GM23338 (cell line): ENCODE data around the gene COPZ1.

Experiments used
- CTCF ChIP-seq, 2 experiments: fragments of 200-600 bp in 1 of 2; sonication (generic) in 1 of 2; conservative IDR thresholded peaks; 2 replicates each; pipeline versions ENCODE4 v1.5.1 to v1.6.1; 2016 to 2017; ENCODE audit warnings: antibody characterized with exemption in 2 of 2, low read depth in 2 of 2, mild to moderate bottlenecking in 2 of 2, moderate library complexity in 1 of 2
- ETS1 ChIP-seq: IDR thresholded peaks from 2 replicates; pipeline ENCODE4 v1.6.1; 2016; ENCODE audit warnings: antibody characterized with exemption
- EZH2 ChIP-seq: fragments of 200-600 bp; sonication (generic); IDR thresholded peaks from one replicate; pipeline ENCODE4 v1.8.0; 2017; ENCODE audit warnings: antibody characterized with exemption, mild to moderate bottlenecking, low read depth; ENCODE audit not compliant: unreplicated experiment
- EZH2phosphoT487 ChIP-seq: fragments of 200-600 bp; sonication (generic); IDR thresholded peaks from one replicate; pipeline ENCODE4 v1.8.1; 2018; ENCODE audit warnings: antibody characterized with exemption; ENCODE audit not compliant: unreplicated experiment
- JUNB ChIP-seq: IDR thresholded peaks from one replicate; pipeline ENCODE4 v1.6.1; 2016; ENCODE audit warnings: antibody characterized with exemption; ENCODE audit not compliant: unreplicated experiment
- POLR2AphosphoS5 ChIP-seq: IDR thresholded peaks from 2 replicates; pipeline ENCODE4 v1.6.1; 2016; ENCODE audit warnings: antibody characterized with exemption, low read depth
- REST ChIP-seq: IDR thresholded peaks from one replicate; pipeline ENCODE4 v1.6.1; 2018; ENCODE audit warnings: antibody characterized with exemption; ENCODE audit not compliant: unreplicated experiment

- TF ChIP-seq POLR2AphosphoS5 = no peak
- no peak for TF ChIP-seq CTCF (conservative IDR thresholded peaks at IDR 0.05; ENCODE audit: low read depth in 2 of 2)
- no peak for TF ChIP-seq EZH2
- no peak for TF ChIP-seq JUNB
- no peak for TF ChIP-seq REST
- no peak for TF ChIP-seq EZH2phosphoT487
- TF ChIP-seq ETS1 = no peak
These were observed 49.8 kb downstream of the COPZ1 start for GRCh38 chr12:54374562-54375258.
